OCI-LY7 (cell line): Measurements from ENCODE around the gene AMPD3. TPM values are rescaled to one million over a fixed set of nuclear protein-coding genes. Genes with fewer than 3 reads are reported as not detected.

Experiments
- BruUV-seq: library from RNA; stranded (reverse); fragments of 400-500 nt; replicated peaks from 2 replicates; lab custom pipeline; 2021; lab: Mats Ljungman, UMichigan
- CTCF ChIA-PET: fragments of 300-600 bp; sonication (Branson Sonifier 250); formaldehyde crosslinking; loops from one replicate; lab custom pipeline; 2022; ENCODE audit warnings: antibody characterized with exemption; ENCODE audit not compliant: unreplicated experiment; lab: Charles Lee
- POLR2A ChIA-PET: fragments of 300-600 bp; sonication (Branson Sonifier 250); formaldehyde crosslinking; loops from one replicate; lab custom pipeline; 2022; ENCODE audit warnings: antibody characterized with exemption; lab: Charles Lee
- DNase-seq: peaks from one replicate; pipeline ENCODE4 v3.0.0-alpha.2; 2015; ENCODE audit warnings: low spot score
- H2AFZ ChIP-seq: fragments of 200-600 bp; sonication (generic), shearing (Covaris generic); 2 replicates; pipeline ENCODE4 v1.6.1; 2014; ENCODE audit warnings: mild to moderate bottlenecking, antibody characterized with exemption, low read length, moderate library complexity
- H3K27ac ChIP-seq: fragments of 200-600 bp; sonication (generic); 2 replicates; pipeline ENCODE4 v1.5.1; 2014; ENCODE audit warnings: mixed run types, low read depth, mild to moderate bottlenecking, moderate library complexity, low read length, inconsistent platforms; ENCODE audit not compliant: poor library complexity, severe bottlenecking
- H3K36me3 ChIP-seq: fragments of 200-600 bp; sonication (generic); 2 replicates; pipeline ENCODE4 v1.6.1; 2014; ENCODE audit warnings: mild to moderate bottlenecking, antibody characterized with exemption, low read length, moderate library complexity, mixed read lengths; ENCODE audit not compliant: insufficient read depth
- H3K4me1 ChIP-seq: fragments of 200-600 bp; sonication (generic); 2 replicates; pipeline ENCODE4 v1.5.1; 2014; ENCODE audit warnings: mild to moderate bottlenecking, low read length; ENCODE audit not compliant: insufficient read depth, poor library complexity, severe bottlenecking
- H3K4me2 ChIP-seq: fragments of 200-600 bp; sonication (generic); 2 replicates; pipeline ENCODE4 v1.6.1; 2014; ENCODE audit warnings: mild to moderate bottlenecking, low read length
- H3K4me3 ChIP-seq: fragments of 200-600 bp; sonication (generic); 2 replicates; pipeline ENCODE4 v1.5.1; 2014; ENCODE audit warnings: mild to moderate bottlenecking, low read depth, low read length; ENCODE audit not compliant: poor library complexity, severe bottlenecking
- H3K79me2 ChIP-seq: fragments of 200-600 bp; sonication (generic); 2 replicates; pipeline ENCODE4 v1.6.1; 2016; ENCODE audit warnings: low read depth, mild to moderate bottlenecking, low read length, moderate library complexity, mixed read lengths; ENCODE audit not compliant: insufficient read depth
- H3K9me2 ChIP-seq: fragments of 200-600 bp; sonication (generic); 2 replicates; pipeline ENCODE4 v1.6.1; 2016; ENCODE audit warnings: mild to moderate bottlenecking, low read length, mixed read lengths; ENCODE audit not compliant: insufficient read depth
- H3K9me3 ChIP-seq: fragments of 200-600 bp; sonication (generic); 2 replicates; pipeline ENCODE4 v1.6.1; 2014; ENCODE audit warnings: mild to moderate bottlenecking, mixed run types, low read length, mixed read lengths
- H4K20me1 ChIP-seq: fragments of 200-600 bp; sonication (generic); 2 replicates; pipeline ENCODE4 v1.6.1; 2014; ENCODE audit warnings: mild to moderate bottlenecking, antibody characterized with exemption, low read length, moderate library complexity, mixed read lengths; ENCODE audit not compliant: insufficient read depth
- CTCF ChIP-seq: fragments of 200-600 bp; sonication (generic); conservative IDR thresholded peaks from 2 replicates; pipeline ENCODE4 v1.5.1; 2014; ENCODE audit warnings: mild to moderate bottlenecking, antibody characterized with exemption, low read length, moderate library complexity, mixed read lengths
- EZH2phosphoT487 ChIP-seq: fragments of 200-600 bp; sonication (generic); IDR thresholded peaks from 2 replicates; pipeline ENCODE4 v1.6.1; 2018; ENCODE audit warnings: low read depth, borderline replicate concordance, mild to moderate bottlenecking, mixed run types, antibody characterized with exemption, low read length, moderate library complexity, mixed read lengths
- intact Hi-C: fragments of 100-400 bp; cut with micrococcal nuclease; formaldehyde crosslinking; loops from one replicate; pipeline ENCODE4 v1.10.0; 2022; ENCODE audit not compliant: unreplicated experiment
- total RNA-seq, 2 experiments: library from RNA; depleted of rRNA in 1 of 2; stranded (reverse); fragments of >200 nt in 1 of 2; shearing (Covaris generic) in 1 of 2; gene quantifications; 2 replicates each; pipeline ENCODE4 v1.2.3, GENCODE V29; 2014 to 2022

The AMPD3 gene
- total RNA-seq, 2 experiments from 2014 or later: 13.5 to 25.6 TPM

GRCh38 chr11:10526974-10527918 is 72.2 kb downstream of the AMPD3 start:
- ChIA-PET CTCF (no interaction called here), POLR2A (interaction anchor here (2.4 kb wide), 1 partner anchor 13 kb away, joined by 13 read pairs; the partner anchor contains the start of gene RNF141)
- no peaks in the 10 kb centered on the region for H3K4me1 ChIP-seq
- H3K79me2 ChIP-seq: no peaks in the 10 kb centered on the region
- DNase-seq: no peak
- no peaks in the 10 kb centered on the region for H4K20me1 ChIP-seq
- H3K36me3 ChIP-seq: peaks cover 28% of the 10 kb centered on the region
- H3K4me3 ChIP-seq: no peak overlapping the region
- intact Hi-C loops: no loop called here
- no peak overlapping the region for H2AFZ ChIP-seq
- H3K9me2 ChIP-seq: no peaks in the 10 kb centered on the region
- no peak overlapping the region for H3K27ac ChIP-seq
- H3K9me3 ChIP-seq: no peaks in the 10 kb centered on the region
- BruUV-seq: no TSS peak
- TF ChIP-seq EZH2phosphoT487: no peak
- no peak for TF ChIP-seq CTCF
- no peak overlapping the region for H3K4me2 ChIP-seq

GRCh38 chr11:10528121-10528520 is 73.1 kb downstream of the AMPD3 start:
- Histone ChIP-seq H3K79me2 (no peaks in the 10 kb centered on the region), H3K9me2 (no peaks in the 10 kb centered on the region), H3K4me1 (no peaks in the 10 kb centered on the region), H3K4me3 (no peak overlapping the region), H2AFZ (no peak overlapping the region), H3K9me3 (no peaks in the 10 kb centered on the region), H3K36me3 (peaks cover 25% of the 10 kb centered on the region), H3K4me2 (no peak overlapping the region), H3K27ac (no peak overlapping the region), H4K20me1 (no peaks in the 10 kb centered on the region)
- intact Hi-C loops: no loop called here
- ChIA-PET POLR2A (interaction anchor here (2.4 kb wide), 1 partner anchor 12 kb away, joined by 13 read pairs; the partner anchor contains the start of gene RNF141), CTCF (interaction anchor here (0.8 kb wide), 1 partner anchor 61 kb away, joined by 4 read pairs; no protein-coding TSS in a partner anchor)
- no TSS peak for BruUV-seq
- no peak for DNase-seq
- TF ChIP-seq EZH2phosphoT487 (no peak), CTCF (no peak)

GRCh38 chr11:10529279-10529678 is 74.2 kb downstream of the AMPD3 start:
- H3K4me3 ChIP-seq: no peak overlapping the region
- H3K4me1 ChIP-seq: no peaks in the 10 kb centered on the region
- TF ChIP-seq EZH2phosphoT487 (no peak), CTCF (no peak)
- no peak for DNase-seq
- intact Hi-C loops: no loop called here
- H3K27ac ChIP-seq: no peak overlapping the region
- ChIA-PET CTCF (no interaction called here), POLR2A (no interaction called here)
- BruUV-seq: no TSS peak
- H2AFZ ChIP-seq: no peak overlapping the region
- no peaks in the 10 kb centered on the region for H3K9me2 ChIP-seq
- no peaks in the 10 kb centered on the region for H3K79me2 ChIP-seq
- peaks cover 21% of the 10 kb centered on the region for H3K36me3 ChIP-seq
- no peak overlapping the region for H3K4me2 ChIP-seq
- no peaks in the 10 kb centered on the region for H4K20me1 ChIP-seq
- H3K9me3 ChIP-seq: no peaks in the 10 kb centered on the region
